SHP77 (cell line): ENCODE results near the gene TXNIP.

Experiments used
- DNase-seq, 2 experiments: peaks; one replicate each; lab custom pipeline; 2025; lab: John Stamatoyannopoulos, UW

Gene TXNIP

DNA sequence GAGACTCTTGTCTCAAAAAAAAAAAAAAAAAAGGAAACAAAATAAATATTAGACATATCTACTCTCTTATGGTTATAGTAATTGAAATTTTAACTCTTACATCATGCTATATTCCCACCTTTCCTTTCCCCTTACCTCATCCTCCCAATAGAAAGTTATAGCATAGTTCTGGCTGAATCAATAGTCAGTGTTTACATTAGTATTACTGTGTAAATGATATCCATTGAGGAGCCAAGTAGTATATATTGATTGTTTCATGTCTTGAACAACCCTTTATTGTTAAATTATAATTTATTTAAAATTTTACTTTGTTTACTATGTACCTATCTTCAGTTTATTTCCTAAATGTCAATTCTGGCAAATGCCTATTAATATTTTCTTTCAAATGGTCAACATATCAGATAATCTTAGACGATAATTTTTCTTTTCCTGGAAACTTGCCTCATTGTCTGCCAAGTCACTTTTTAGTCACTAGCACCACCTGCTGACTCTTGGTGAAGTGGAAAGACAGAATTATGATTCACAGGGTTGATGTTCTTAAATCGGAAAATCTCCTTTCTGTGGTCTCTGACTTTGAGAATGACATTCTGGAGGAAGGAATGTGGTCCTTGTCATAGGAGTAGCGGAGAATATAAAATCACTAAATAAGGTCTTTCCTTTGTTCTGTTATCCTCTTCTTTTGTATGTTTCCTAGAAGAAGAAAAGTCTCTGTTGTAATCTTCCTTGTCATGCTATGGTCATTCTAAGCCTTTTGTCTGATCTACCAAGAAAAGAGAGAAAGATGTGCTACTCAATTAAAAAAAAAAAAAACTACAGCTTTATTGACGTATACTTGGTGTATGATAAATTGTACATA is 16.6 kb upstream of the TXNIP start:
- peak; percentile 85 to 86 for DNase-seq

GRCh38 chr1:146010126-146010738 is 13.9 kb upstream of the TXNIP start:
- no peak for DNase-seq

GRCh38 chr1:146007489-146008133 is 11.2 kb upstream of the TXNIP start:
- no peak for DNase-seq

DNA sequence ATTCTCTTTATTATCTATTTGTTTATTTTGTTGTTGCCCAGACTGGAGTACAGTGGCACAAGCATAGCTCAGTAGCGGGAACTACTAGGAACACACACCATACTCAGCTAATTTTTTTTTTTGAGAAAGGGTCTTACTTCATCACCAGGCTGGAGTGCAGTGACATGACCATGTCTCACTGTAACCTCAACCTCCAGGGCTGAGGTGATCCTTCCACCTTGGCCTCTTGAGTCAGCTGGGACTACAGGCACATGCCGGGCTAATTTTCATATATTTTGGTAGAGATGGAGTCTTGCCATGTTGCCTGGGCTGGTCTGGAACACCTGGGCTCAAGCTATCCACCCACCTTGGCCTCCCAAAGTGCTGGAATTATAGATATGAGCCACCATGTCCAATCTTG is 5.3 kb upstream of the TXNIP start:
- no peak for DNase-seq

DNA sequence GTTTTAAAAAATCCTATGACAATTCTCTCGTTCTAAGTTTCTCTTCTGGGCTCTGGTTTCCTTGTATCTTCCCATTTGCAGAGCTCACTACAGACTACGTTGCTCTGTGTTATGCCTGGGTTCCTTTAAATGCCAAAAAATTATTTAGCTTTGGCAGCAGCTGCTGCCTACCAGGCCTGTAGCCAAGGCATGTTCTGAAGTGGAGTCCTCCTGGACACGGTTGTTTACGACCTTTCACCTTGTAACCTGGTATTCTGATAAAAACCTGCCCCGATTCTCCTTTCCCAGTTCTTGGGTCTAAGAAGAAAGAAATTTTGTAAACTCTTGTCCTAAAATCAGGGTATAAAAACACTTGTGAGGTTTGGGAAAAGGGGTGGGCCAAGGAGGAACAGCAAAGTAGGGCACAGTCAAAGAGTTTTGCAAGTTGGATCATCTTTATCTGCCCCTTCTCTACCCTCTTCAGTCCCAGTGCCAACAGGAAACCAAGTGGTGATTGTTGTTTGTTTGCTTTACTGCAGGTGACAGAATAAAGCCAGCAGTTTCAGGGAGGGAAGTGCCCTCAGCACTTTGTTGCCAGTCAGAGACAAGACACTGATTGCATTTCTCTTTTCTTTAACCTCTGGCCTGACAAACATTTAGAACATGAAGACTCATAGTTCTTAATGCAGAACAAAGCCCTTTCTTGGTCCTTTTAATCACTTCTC is 3.1 kb upstream of the TXNIP start:
- DNase-seq, result peak; percentile 20 to 76

GRCh38 chr1:145997718-145998023 is 1.3 kb upstream of the TXNIP start:
- peak; percentile 36 to 47 for DNase-seq

- DNase-seq, result peak; percentile 24 to 26
These were observed 788 bp upstream of the TXNIP start for GRCh38 chr1:145997016-145997717.

- peak in 1 of 2 experiments; percentile 18 for DNase-seq
These were observed 381 bp downstream of the TXNIP start for GRCh38 chr1:145995964-145996432.

- no peak for DNase-seq
These were observed 1.1 kb downstream of the TXNIP start for GRCh38 chr1:145995148-145995881.

DNA sequence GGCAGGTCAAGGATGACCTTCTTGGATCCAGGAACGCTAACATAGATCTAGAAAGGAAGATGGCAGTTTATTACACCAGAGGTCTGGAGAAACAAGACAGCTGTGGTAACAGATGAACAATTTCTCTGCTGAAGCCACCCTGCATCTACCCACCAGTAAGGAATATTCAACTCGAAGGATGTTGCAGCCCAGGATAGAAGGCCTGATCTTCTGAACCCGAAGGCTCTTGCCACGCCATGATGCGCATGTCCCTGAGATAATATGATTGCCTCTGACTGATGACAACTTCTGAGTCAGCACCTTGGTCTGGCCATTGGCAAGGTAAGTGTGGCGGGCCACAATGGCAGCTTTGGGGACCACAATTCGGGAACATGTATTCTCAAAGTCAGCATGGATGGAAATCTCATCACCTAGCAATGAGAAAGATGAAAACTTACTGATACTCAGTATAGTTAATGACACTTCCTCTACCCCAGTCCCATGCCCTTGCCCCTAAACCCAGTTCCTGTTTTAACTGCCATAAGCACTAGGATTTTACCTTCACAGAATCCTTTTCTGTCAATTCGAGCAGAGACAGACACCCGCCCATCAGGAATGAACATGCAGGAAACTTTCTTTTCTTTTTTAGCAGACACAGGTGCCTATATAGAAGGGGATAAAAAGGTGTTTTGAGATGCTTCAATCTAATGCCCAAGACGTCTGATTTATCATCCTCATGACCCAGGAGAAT is 1.8 kb downstream of the TXNIP start:
- no peak for DNase-seq

- no peak for DNase-seq
These were observed 2.6 kb downstream of the TXNIP start for GRCh38 chr1:145993618-145994390.

GRCh38 chr1:145992958-145993617 is 3.3 kb downstream of the TXNIP start:
- DNase-seq, result no peak

DNA sequence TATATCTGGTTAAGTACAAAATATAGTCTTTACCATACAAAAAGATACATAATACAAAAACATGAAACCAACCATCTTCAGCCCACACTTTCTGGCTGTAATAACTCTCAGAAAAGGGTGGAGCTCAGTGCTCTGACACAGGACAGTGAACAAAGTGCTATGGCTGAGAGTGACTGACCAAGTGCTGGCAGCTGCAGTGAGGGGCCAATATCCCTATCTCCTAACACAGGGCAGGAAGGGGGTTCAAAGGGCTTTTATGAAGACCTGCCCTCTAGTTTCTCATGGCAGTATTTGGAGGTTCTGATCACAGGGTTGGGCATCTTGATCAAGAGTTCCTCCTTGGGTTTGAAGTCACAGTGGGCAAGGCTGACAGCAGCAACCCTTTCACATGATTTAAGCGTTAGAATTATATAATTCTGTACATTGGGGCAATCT is 3.9 kb downstream of the TXNIP start:
- DNase-seq, result no peak

DNA sequence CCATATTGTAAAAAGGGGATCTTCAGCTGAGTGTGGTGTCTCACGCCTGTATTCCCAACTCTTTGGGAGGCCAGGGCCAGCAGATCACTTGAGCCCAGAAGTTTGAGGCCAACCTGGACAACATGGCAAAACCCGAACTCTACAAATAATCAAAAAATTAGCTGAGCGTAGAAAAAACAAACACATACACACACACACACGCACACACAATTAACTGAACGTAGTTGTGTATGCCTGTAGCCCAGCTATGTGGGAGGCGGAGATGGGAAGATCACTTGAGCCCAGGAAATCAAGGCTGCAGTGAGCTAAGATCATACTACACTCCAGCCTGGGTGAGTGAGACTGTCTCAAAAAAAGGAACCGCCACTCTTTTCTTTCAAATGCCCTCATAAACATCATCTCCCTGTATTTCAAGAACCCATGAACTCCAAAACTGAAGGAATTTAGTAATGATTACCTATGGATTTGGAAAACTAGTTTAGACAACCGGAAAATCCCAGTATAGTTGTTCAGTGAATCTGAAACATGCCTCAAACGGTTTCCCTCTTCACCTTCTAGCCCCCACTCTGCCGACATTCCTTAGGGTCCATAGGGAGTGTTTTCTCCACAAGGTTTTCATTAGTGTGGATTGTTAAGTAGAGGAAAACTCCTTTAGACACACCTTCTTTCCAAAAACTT is 4.5 kb downstream of the TXNIP start:
- DNase-seq, result no peak

- no peak for DNase-seq
These were observed 6.0 kb downstream of the TXNIP start for GRCh38 chr1:145990249-145990855.

DNA sequence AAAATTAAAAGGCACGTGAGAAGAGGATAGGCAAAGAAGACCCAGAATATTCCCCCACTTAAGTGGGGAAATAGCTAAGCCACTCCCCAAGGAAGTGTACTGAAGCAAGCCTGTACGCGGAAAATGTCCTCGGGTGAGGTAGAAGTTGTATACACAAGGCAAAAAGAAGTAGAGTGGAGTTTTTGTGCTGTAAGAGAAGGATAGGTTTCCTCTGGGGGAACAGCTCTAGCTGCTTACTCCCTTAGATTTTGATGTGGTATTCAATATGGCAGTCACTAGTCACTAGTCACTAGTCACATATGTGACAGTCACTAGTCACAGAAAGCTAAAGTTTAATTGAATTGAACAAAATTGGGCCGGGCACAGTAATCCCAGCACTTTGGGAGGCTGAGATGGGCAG is 7.6 kb downstream of the TXNIP start:
- no peak for DNase-seq

DNA sequence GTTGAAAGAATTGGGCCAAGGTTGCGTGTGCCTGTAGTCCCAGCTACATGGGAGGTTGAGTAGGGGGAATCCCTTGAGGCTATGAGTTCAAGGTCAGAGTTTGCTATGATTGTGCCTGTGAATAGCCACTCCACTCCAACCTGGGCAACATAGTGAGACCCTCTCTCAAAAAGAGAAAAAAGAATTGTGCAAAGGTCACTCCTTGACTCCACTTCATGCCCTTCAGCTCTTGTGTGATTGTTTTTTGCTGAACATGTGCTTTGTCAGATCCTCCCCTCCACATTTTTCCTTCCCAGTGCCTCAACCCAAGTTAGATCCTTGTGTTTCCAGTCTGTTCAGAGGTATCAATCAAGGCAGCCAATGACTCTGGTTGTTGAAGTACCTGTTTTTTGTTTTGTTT is 8.5 kb downstream of the TXNIP start:
- no peak for DNase-seq

- no peak for DNase-seq
These were observed 9.8 kb downstream of the TXNIP start for GRCh38 chr1:145986551-145986950.
